Spleen (tissue), 7 donors: ENCODE measurements around the gene MPZL1.
A peak's percentile ranks its signal among the peaks of the same experiment; 100 is the strongest.

Experiments
- POLR2A ChIP-seq, 3 donors: fragments of 450-650 bp; IDR thresholded peaks; one replicate each; pipeline ENCODE4 v1.5.1; 2017; ENCODE audit warnings: antibody characterized with exemption in 3 of 3, mild to moderate bottlenecking in 1 of 3
- POLR2AphosphoS5 ChIP-seq, 3 donors: sonication (generic); formaldehyde crosslinking; IDR thresholded peaks; one replicate each; pipeline ENCODE4 v1.5.1; 2017; ENCODE audit warnings: antibody characterized with exemption in 3 of 3
- TF ChIP-seq, protein P1 (sequence below), 11 experiments: fragments of 200-600 bp in 7 of 11; fragments of 450-650 bp in 4 of 11; sonication (generic) in 4 of 11; IDR thresholded peaks in 8 of 11; conservative IDR thresholded peaks in 3 of 11; 1 replicate in 7 of 11; 2 replicates in 4 of 11; pipeline versions ENCODE4 v1.4.0 to v1.8.0; 2016 to 2021; ENCODE audit warnings: antibody characterized with exemption in 11 of 11, inconsistent platforms in 4 of 11, mild to moderate bottlenecking in 1 of 11
- donor health status: DM: no; HTN: no; CAD: no; lungs with moderate emphysema.
- donor health status: DM: no; HTN: no; CAD: no.
- donor health status: DM: no; HTN: no; CAD: no.

DNA sequence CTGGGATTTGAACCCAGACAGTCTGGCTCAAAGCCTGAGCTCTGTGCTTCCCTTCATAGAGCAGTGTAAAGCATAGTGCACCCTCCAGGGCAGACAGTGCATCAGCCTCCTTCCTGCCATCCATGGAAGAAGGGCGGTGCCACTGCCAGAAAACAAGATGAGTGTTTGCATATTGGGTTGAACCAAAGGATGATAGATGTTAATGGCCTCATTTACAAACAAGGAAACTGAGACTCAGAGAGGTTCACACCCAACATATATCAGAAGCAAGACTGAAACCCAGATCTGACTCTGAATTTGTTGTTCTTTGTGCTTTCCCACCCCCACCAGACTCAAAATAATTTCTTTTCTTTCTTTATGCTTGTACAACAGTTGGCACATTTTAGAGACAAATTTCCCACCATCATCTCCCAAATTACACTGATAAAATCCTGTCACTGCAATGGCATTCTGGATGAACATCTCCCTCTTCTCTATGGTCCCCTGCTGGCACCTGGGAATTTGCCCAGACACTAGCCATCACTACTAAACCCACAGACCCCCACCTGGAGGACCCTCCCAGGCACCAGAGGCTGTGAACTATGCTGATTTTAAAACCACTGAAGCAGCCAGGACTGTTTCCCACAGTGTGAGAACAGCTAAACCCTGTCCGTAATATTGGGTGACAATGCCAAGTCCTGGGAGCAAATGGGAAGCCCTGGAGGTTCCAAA lies 45.4 kb upstream of the MPZL1 start:
- TF ChIP-seq POLR2A (IDR thresholded peaks at IDR 0.05) (no peak), POLR2AphosphoS5 (IDR thresholded peaks at IDR 0.05) (peak in 1 of 3 donors; percentile 21)
- TF ChIP-seq, protein P1, sequence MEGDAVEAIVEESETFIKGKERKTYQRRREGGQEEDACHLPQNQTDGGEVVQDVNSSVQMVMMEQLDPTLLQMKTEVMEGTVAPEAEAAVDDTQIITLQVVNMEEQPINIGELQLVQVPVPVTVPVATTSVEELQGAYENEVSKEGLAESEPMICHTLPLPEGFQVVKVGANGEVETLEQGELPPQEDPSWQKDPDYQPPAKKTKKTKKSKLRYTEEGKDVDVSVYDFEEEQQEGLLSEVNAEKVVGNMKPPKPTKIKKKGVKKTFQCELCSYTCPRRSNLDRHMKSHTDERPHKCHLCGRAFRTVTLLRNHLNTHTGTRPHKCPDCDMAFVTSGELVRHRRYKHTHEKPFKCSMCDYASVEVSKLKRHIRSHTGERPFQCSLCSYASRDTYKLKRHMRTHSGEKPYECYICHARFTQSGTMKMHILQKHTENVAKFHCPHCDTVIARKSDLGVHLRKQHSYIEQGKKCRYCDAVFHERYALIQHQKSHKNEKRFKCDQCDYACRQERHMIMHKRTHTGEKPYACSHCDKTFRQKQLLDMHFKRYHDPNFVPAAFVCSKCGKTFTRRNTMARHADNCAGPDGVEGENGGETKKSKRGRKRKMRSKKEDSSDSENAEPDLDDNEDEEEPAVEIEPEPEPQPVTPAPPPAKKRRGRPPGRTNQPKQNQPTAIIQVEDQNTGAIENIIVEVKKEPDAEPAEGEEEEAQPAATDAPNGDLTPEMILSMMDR (IDR thresholded peaks at IDR 0.05 in 8 of 11, conservative IDR thresholded peaks at IDR 0.05 in 3 of 11): no peak
